ENCODE data around the gene TSPAN32. TPM values are rescaled to one million over a fixed set of nuclear protein-coding genes. Genes with fewer than 3 reads are reported as not detected.

Gene TSPAN32
- total and polyA plus RNA-seq, 9 donors: 1.6 to 6.9 (median 2.9) TPM

- Histone ChIP-seq H3K27ac (ENCODE audit: low read length) (no peak overlapping the region), H3K4me3 (ENCODE audit: low read length) (no peak overlapping the region), H3K4me1 (ENCODE audit: control insufficient read depth, insufficient read depth, low read length) (peaks cover 54% of the 10 kb centered on the region), H3K27me3 (ENCODE audit: control insufficient read depth, insufficient read depth, low read length) (no peaks in the 10 kb centered on the region), H3K9me3 (replicated peaks; ENCODE audit: control insufficient read depth, low read depth, low read length) (no peaks in the 10 kb centered on the region), H3K36me3 (ENCODE audit: control insufficient read depth, insufficient read depth, low read length) (no peaks in the 10 kb centered on the region)
- no peak for DNase-seq
- 56% methylated on average over 18 of the region's 21 CpGs for WGBS (ENCODE audit: insufficient coverage)
These were observed 9.7 kb downstream of the TSPAN32 start for GRCh38 chr11:2311353-2312133.

GRCh38 chr11:2312232-2313042 is 10.6 kb downstream of the TSPAN32 start:
- peaks cover 47% of the 10 kb centered on the region for H3K4me1 ChIP-seq (ENCODE audit: control insufficient read depth, insufficient read depth, low read length)
- peak; percentile 56 for DNase-seq
- H3K4me3 ChIP-seq (ENCODE audit: low read length): no peak overlapping the region
- peaks cover 2% of the 10 kb centered on the region for H3K9me3 ChIP-seq (replicated peaks; ENCODE audit: control insufficient read depth, low read depth, low read length)
- WGBS (ENCODE audit: insufficient coverage): 77% methylated on average over 14 of the region's 22 CpGs
- H3K27me3 ChIP-seq (ENCODE audit: control insufficient read depth, insufficient read depth, low read length): no peaks in the 10 kb centered on the region
- peak overlapping the region; percentile 51 for H3K27ac ChIP-seq (ENCODE audit: low read length)
- no peaks in the 10 kb centered on the region for H3K36me3 ChIP-seq (ENCODE audit: control insufficient read depth, insufficient read depth, low read length)

GRCh38 chr11:2313051-2313951 is 11.5 kb downstream of the TSPAN32 start:
- Histone ChIP-seq H3K4me3 (ENCODE audit: low read length) (no peak overlapping the region), H3K9me3 (replicated peaks; ENCODE audit: control insufficient read depth, low read depth, low read length) (peaks cover 7% of the 10 kb centered on the region), H3K27ac (ENCODE audit: low read length) (no peak overlapping the region), H3K36me3 (ENCODE audit: control insufficient read depth, insufficient read depth, low read length) (no peaks in the 10 kb centered on the region), H3K27me3 (ENCODE audit: control insufficient read depth, insufficient read depth, low read length) (no peaks in the 10 kb centered on the region), H3K4me1 (ENCODE audit: control insufficient read depth, insufficient read depth, low read length) (peaks cover 42% of the 10 kb centered on the region)
- DNase-seq: no peak
- WGBS (ENCODE audit: insufficient coverage): 81% methylated on average over 31 of the region's 34 CpGs

GRCh38 chr11:2314136-2314524 is 12.3 kb downstream of the TSPAN32 start:
- no peak for DNase-seq
- Histone ChIP-seq H3K4me1 (ENCODE audit: control insufficient read depth, insufficient read depth, low read length) (peaks cover 39% of the 10 kb centered on the region), H3K4me3 (ENCODE audit: low read length) (no peak overlapping the region), H3K27ac (ENCODE audit: low read length) (peak overlapping the region; percentile 84), H3K9me3 (replicated peaks; ENCODE audit: control insufficient read depth, low read depth, low read length) (peaks cover 9% of the 10 kb centered on the region), H3K27me3 (ENCODE audit: control insufficient read depth, insufficient read depth, low read length) (no peaks in the 10 kb centered on the region), H3K36me3 (ENCODE audit: control insufficient read depth, insufficient read depth, low read length) (no peaks in the 10 kb centered on the region)
- WGBS (ENCODE audit: insufficient coverage): 100% methylated on average over 3 of the region's 7 CpGs

- peaks cover 39% of the 10 kb centered on the region for H3K4me1 ChIP-seq (ENCODE audit: control insufficient read depth, insufficient read depth, low read length)
- no peaks in the 10 kb centered on the region for H3K36me3 ChIP-seq (ENCODE audit: control insufficient read depth, insufficient read depth, low read length)
- 43% methylated on average over 6 of the region's 16 CpGs for WGBS (ENCODE audit: insufficient coverage)
- no peak overlapping the region for H3K4me3 ChIP-seq (ENCODE audit: low read length)
- H3K27ac ChIP-seq (ENCODE audit: low read length): peak overlapping the region; percentile 84
- no peaks in the 10 kb centered on the region for H3K27me3 ChIP-seq (ENCODE audit: control insufficient read depth, insufficient read depth, low read length)
- peak; percentile 94 for DNase-seq
- peaks cover 9% of the 10 kb centered on the region for H3K9me3 ChIP-seq (replicated peaks; ENCODE audit: control insufficient read depth, low read depth, low read length)
These were observed 12.9 kb downstream of the TSPAN32 start for GRCh38 chr11:2314525-2315394.

GRCh38 chr11:2315395-2316168 is 13.8 kb downstream of the TSPAN32 start:
- no peak for DNase-seq
- WGBS (ENCODE audit: insufficient coverage): 77% methylated on average over 23 of the region's 25 CpGs
- peak overlapping the region; percentile 69 for H3K27ac ChIP-seq (ENCODE audit: low read length)
- H3K4me1 ChIP-seq (ENCODE audit: control insufficient read depth, insufficient read depth, low read length): peaks cover 39% of the 10 kb centered on the region
- H3K36me3 ChIP-seq (ENCODE audit: control insufficient read depth, insufficient read depth, low read length): no peaks in the 10 kb centered on the region
- H3K27me3 ChIP-seq (ENCODE audit: control insufficient read depth, insufficient read depth, low read length): no peaks in the 10 kb centered on the region
- H3K9me3 ChIP-seq (replicated peaks; ENCODE audit: control insufficient read depth, low read depth, low read length): peaks cover 9% of the 10 kb centered on the region
- H3K4me3 ChIP-seq (ENCODE audit: low read length): no peak overlapping the region

- Histone ChIP-seq H3K9me3 (replicated peaks; ENCODE audit: control insufficient read depth, low read depth, low read length) (peaks cover 9% of the 10 kb centered on the region), H3K4me3 (ENCODE audit: low read length) (no peak overlapping the region), H3K27ac (ENCODE audit: low read length) (no peak overlapping the region), H3K36me3 (ENCODE audit: control insufficient read depth, insufficient read depth, low read length) (no peaks in the 10 kb centered on the region), H3K4me1 (ENCODE audit: control insufficient read depth, insufficient read depth, low read length) (peaks cover 39% of the 10 kb centered on the region), H3K27me3 (ENCODE audit: control insufficient read depth, insufficient read depth, low read length) (no peaks in the 10 kb centered on the region)
- no peak for DNase-seq
- WGBS (ENCODE audit: insufficient coverage): 88% methylated on average over 19 of the region's 23 CpGs
These were observed 14.6 kb downstream of the TSPAN32 start for GRCh38 chr11:2316169-2316962.

GRCh38 chr11:2316963-2317244 is 15.1 kb downstream of the TSPAN32 start:
- Histone ChIP-seq H3K27ac (ENCODE audit: low read length) (no peak overlapping the region), H3K36me3 (ENCODE audit: control insufficient read depth, insufficient read depth, low read length) (no peaks in the 10 kb centered on the region), H3K9me3 (replicated peaks; ENCODE audit: control insufficient read depth, low read depth, low read length) (peaks cover 9% of the 10 kb centered on the region), H3K4me1 (ENCODE audit: control insufficient read depth, insufficient read depth, low read length) (peaks cover 37% of the 10 kb centered on the region), H3K4me3 (ENCODE audit: low read length) (no peak overlapping the region), H3K27me3 (ENCODE audit: control insufficient read depth, insufficient read depth, low read length) (no peaks in the 10 kb centered on the region)
- no peak for DNase-seq
- 73% methylated on average over 3 of the region's 3 CpGs for WGBS (ENCODE audit: insufficient coverage)
